Measurements from ENCODE around the gene PTCH2.

PTCH2 gene

GRCh38 chr1:44819608-44820327 lies 23.3 kb downstream of the PTCH2 start (continued):
- no peak for TF ChIP-seq ZNF701 (tag by site-specific recombination; IDR thresholded peaks at IDR 0.05)
- 0 out of 2 replicates have a peak, but pooled peaks have one; percentile 69 for TF ChIP-seq ZNF501 (tag by site-specific recombination; IDR thresholded peaks at IDR 0.05)
- TF ChIP-seq ZFP69B (tag by site-specific recombination; IDR thresholded peaks at IDR 0.05), result 0 out of 2 replicates have a peak, but pooled peaks have one; percentile 33
- TF ChIP-seq KLF8 (tag by site-specific recombination; IDR thresholded peaks at IDR 0.05), result peak; percentile 61
- peak; percentile 99 for TF ChIP-seq ZNF394 (tag by site-specific recombination; IDR thresholded peaks at IDR 0.05; ENCODE audit: borderline replicate concordance)
- no peak for TF ChIP-seq ZNF624 (tag by site-specific recombination; IDR thresholded peaks at IDR 0.05)
- TF ChIP-seq ZNF175 (tag by site-specific recombination; IDR thresholded peaks at IDR 0.05), result no peak
- TF ChIP-seq ZNF398 (tag by site-specific recombination; IDR thresholded peaks at IDR 0.05), result peak; percentile 85
- peak; percentile 93 for TF ChIP-seq ZNF660 (tag by site-specific recombination; IDR thresholded peaks at IDR 0.05)
- TF ChIP-seq ZNF184 (tag by site-specific recombination; IDR thresholded peaks at IDR 0.05), result 0 out of 2 replicates have a peak, but pooled peaks have one; percentile 25
- peak; percentile 36; the same call in 1 of the 2 replicates for TF ChIP-seq ZBTB21 (tag by site-specific recombination; IDR thresholded peaks at IDR 0.05)
- TF ChIP-seq ZNF354C (tag by site-specific recombination; IDR thresholded peaks at IDR 0.05; ENCODE audit: borderline replicate concordance, low read depth), result no peak
- TF ChIP-seq ZBTB17 (tag by site-specific recombination; IDR thresholded peaks at IDR 0.05), result peak; percentile 48
- TF ChIP-seq SP2 (tag by site-specific recombination; IDR thresholded peaks at IDR 0.05), result peak; percentile 35; the same call in 1 of the 2 replicates
- TF ChIP-seq ZNF692 (tag by site-specific recombination; IDR thresholded peaks at IDR 0.05), result 0 out of 2 replicates have a peak, but pooled peaks have one; percentile 40
- TF ChIP-seq IKZF3 (tag by site-specific recombination; IDR thresholded peaks at IDR 0.05), result peak; percentile 59; the same call in 1 of the 2 replicates
- TF ChIP-seq, protein P1, sequence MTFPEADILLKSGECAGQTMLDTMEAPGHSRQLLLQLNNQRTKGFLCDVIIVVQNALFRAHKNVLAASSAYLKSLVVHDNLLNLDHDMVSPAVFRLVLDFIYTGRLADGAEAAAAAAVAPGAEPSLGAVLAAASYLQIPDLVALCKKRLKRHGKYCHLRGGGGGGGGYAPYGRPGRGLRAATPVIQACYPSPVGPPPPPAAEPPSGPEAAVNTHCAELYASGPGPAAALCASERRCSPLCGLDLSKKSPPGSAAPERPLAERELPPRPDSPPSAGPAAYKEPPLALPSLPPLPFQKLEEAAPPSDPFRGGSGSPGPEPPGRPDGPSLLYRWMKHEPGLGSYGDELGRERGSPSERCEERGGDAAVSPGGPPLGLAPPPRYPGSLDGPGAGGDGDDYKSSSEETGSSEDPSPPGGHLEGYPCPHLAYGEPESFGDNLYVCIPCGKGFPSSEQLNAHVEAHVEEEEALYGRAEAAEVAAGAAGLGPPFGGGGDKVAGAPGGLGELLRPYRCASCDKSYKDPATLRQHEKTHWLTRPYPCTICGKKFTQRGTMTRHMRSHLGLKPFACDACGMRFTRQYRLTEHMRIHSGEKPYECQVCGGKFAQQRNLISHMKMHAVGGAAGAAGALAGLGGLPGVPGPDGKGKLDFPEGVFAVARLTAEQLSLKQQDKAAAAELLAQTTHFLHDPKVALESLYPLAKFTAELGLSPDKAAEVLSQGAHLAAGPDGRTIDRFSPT (tag by site-specific recombination; IDR thresholded peaks at IDR 0.05), result peak; percentile 55; the same call in 1 of the 2 replicates
- TF ChIP-seq, protein P2, sequence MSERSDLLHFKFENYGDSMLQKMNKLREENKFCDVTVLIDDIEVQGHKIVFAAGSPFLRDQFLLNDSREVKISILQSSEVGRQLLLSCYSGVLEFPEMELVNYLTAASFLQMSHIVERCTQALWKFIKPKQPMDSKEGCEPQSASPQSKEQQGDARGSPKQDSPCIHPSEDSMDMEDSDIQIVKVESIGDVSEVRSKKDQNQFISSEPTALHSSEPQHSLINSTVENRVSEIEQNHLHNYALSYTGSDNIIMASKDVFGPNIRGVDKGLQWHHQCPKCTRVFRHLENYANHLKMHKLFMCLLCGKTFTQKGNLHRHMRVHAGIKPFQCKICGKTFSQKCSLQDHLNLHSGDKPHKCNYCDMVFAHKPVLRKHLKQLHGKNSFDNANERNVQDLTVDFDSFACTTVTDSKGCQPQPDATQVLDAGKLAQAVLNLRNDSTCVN (tag by site-specific recombination; optimal IDR thresholded peaks at IDR 0.05), result peak; percentile 44
- TF ChIP-seq SP7 (tag by site-specific recombination; IDR thresholded peaks at IDR 0.05), result peak; percentile 73
- TF ChIP-seq ZIC2 (tag by site-specific recombination; IDR thresholded peaks at IDR 0.05), result peak; percentile 47; the same call in 1 of the 2 replicates
- TF ChIP-seq ZNF596 (tag by site-specific recombination; IDR thresholded peaks at IDR 0.05), result peak; percentile 15; the same call in 1 of the 2 replicates
- TF ChIP-seq ZNF629 (tag by site-specific recombination; IDR thresholded peaks at IDR 0.05), result peak; percentile 79; the same call in 1 of the 2 replicates
- peak; percentile 25; the same call in 1 of the 2 replicates for TF ChIP-seq ZBTB11 (tag by site-specific recombination; conservative IDR thresholded peaks at IDR 0.05; ENCODE audit: low read depth)
- peak; percentile 96 for TF ChIP-seq ZNF341 (tag by site-specific recombination; IDR thresholded peaks at IDR 0.05; ENCODE audit: low read depth)
- no peak for TF ChIP-seq SETDB1 (IDR thresholded peaks at IDR 0.05; ENCODE audit: insufficient read length, low read length)
- peak; percentile 78 for TF ChIP-seq ZNF366 (tag by site-specific recombination; conservative IDR thresholded peaks at IDR 0.05)
- peak; percentile 35 for TF ChIP-seq KLF16 (tag by site-specific recombination; IDR thresholded peaks at IDR 0.05)

Data from HEK293 (cell line).